NB4 (cell line): ENCODE results near the gene KRTAP2-2.
"Not testable (repeated sequence)": the region's sequence is repeated elsewhere in the genome, so short reads cannot be mapped to it uniquely, and the experiment has no call there.

Source experiments
- DNase-seq: peaks from one replicate; pipeline ENCODE4 v3.0.0; 2010; ENCODE audit warnings: low read depth
- H3K4me3 ChIP-seq: one replicate; pipeline ENCODE4 v1.5.1; 2011; ENCODE audit warnings: mild to moderate bottlenecking, low read depth, low read length, moderate library complexity
- CTCF ChIP-seq: IDR thresholded peaks from one replicate; pipeline ENCODE4 v1.5.1; 2012; ENCODE audit warnings: low read depth, low read length
- MYC ChIP-seq: IDR thresholded peaks from 2 replicates; pipeline ENCODE4 v1.6.1; 2011; ENCODE audit warnings: low read depth, low read length
- POLR2A ChIP-seq: IDR thresholded peaks from 2 replicates; pipeline ENCODE4 v1.6.1; 2011; ENCODE audit warnings: mild to moderate bottlenecking; ENCODE audit not compliant: insufficient read length; ENCODE audit errors: extremely low read depth
- TF ChIP-seq, protein P1 (sequence below): IDR thresholded peaks from 2 replicates; pipeline ENCODE4 v1.6.1; 2011; ENCODE audit warnings: low read depth, low read length

Gene KRTAP2-2, protein sequence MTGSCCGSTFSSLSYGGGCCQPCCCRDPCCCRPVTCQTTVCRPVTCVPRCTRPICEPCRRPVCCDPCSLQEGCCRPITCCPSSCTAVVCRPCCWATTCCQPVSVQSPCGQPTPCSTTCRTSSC

GRCh38 chr17:41055130-41055529 lies at the start of gene KRTAP2-2:
Gene KRTAP2-2, minus strand, starts transcription at chr17:41055230. Its CDS starts 19 bp downstream, at chr17:41055211.
- DNase-seq, H3K4me3 ChIP-seq: not testable (repeated sequence)

- not testable (repeated sequence) for DNase-seq, H3K4me3 ChIP-seq
Observed at GRCh38 chr17:41104386-41105038, 49.5 kb upstream of the KRTAP2-2 start.

DNA sequence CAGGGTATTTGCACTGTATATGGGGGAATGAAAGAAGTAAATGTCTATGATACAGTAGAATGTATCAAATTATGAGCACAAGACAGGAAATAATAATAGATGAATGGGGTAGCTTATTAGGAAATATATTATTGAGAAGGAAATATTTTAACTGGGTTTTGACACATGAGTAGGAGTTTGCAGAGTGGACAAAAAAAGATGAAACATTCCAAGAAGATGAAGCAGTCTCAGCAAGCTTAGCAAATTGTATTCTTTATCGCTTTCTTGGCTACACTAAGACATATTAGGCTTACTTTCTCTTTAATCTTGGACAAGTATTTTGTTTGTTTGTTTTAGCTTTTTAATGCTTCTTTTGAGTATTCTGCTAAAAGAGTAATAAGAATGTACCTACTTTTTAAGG lies 48.9 kb upstream of the KRTAP2-2 start:
- TF ChIP-seq, protein P1, sequence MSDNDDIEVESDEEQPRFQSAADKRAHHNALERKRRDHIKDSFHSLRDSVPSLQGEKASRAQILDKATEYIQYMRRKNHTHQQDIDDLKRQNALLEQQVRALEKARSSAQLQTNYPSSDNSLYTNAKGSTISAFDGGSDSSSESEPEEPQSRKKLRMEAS: no peak
- TF ChIP-seq MYC: no peak
- no peak for TF ChIP-seq POLR2A
- no peak for TF ChIP-seq CTCF
- no peak overlapping the region for H3K4me3 ChIP-seq
- no peak for DNase-seq

- no peak within 1 kb of the TSS for H3K4me3 ChIP-seq
- TF ChIP-seq MYC (no peak), POLR2A (no peak), CTCF (no peak)
- TF ChIP-seq, protein P1: no peak
- no peak for DNase-seq
Observed at GRCh38 chr17:41101586-41102259, 46.7 kb upstream of the KRTAP2-2 start, which contains the start of gene KRTAP4-16. Gene KRTAP4-16, minus strand, starts transcription at chr17:41102209. Its CDS starts 0 bp downstream, at chr17:41102209.

- not testable (repeated sequence) for H3K4me3 ChIP-seq, DNase-seq
Observed at GRCh38 chr17:41099682-41100480, 44.9 kb upstream of the KRTAP2-2 start.

DNA sequence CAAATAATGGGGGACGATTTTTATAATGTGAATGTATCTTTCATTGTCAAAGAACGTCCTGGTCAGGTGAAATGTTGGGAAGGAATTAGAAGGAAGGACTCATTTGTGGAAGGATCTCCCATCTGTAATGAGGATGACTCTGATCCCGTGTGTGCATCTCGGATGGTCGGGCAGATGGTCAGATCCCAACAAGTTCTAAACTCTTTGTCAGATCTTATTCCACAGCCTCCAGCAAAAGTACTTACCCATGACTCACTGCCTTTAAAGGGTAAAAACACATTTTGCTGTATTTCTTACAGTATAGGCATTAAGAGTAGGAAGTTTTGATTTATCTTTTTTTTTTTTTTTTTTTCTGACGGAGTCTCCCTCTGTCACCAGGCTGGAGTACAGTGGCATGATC lies 43.5 kb upstream of the KRTAP2-2 start:
- TF ChIP-seq MYC: no peak
- TF ChIP-seq, protein P1: no peak
- no peak for TF ChIP-seq POLR2A
- TF ChIP-seq CTCF: no peak
- H3K4me3 ChIP-seq: no peak overlapping the region
- no peak for DNase-seq

- DNase-seq: no peak
- H3K4me3 ChIP-seq: no peak within 1 kb of the TSS
- TF ChIP-seq MYC: no peak
- TF ChIP-seq, protein P1: no peak
- no peak for TF ChIP-seq POLR2A
- no peak for TF ChIP-seq CTCF
Observed at GRCh38 chr17:41098042-41098441, 43.0 kb upstream of the KRTAP2-2 start, which contains the start of gene KRTAP4-8. Gene KRTAP4-8, minus strand, starts transcription at chr17:41098142. Its CDS starts 58 bp downstream, at chr17:41098084.
